8988T (cell line): ENCODE data around the gene MRAP2.

Experiments used
- DNase-seq: peaks from one replicate; pipeline ENCODE4 v3.0.0; 2011

Gene MRAP2

GRCh38 chr6:84136364-84137050 lies 102.9 kb downstream of the MRAP2 start:
- no peak for DNase-seq

- peak; percentile 10 for DNase-seq
These were observed 103.4 kb downstream of the MRAP2 start for GRCh38 chr6:84137051-84137375.

GRCh38 chr6:84137989-84138575 lies 104.5 kb downstream of the MRAP2 start:
- no peak for DNase-seq

GRCh38 chr6:84139311-84139710 lies 105.7 kb downstream of the MRAP2 start:
- DNase-seq, result no peak
